SIG-M5 (cell line): ENCODE measurements around the gene TTC12.

ENCODE experiments used
- DNase-seq: peaks from one replicate; lab custom pipeline; 2025; lab: John Stamatoyannopoulos, UW

TTC12 gene

GRCh38 chr11:113404859-113405430 is 90.6 kb downstream of the TTC12 start:
- DNase-seq: no peak

DNA sequence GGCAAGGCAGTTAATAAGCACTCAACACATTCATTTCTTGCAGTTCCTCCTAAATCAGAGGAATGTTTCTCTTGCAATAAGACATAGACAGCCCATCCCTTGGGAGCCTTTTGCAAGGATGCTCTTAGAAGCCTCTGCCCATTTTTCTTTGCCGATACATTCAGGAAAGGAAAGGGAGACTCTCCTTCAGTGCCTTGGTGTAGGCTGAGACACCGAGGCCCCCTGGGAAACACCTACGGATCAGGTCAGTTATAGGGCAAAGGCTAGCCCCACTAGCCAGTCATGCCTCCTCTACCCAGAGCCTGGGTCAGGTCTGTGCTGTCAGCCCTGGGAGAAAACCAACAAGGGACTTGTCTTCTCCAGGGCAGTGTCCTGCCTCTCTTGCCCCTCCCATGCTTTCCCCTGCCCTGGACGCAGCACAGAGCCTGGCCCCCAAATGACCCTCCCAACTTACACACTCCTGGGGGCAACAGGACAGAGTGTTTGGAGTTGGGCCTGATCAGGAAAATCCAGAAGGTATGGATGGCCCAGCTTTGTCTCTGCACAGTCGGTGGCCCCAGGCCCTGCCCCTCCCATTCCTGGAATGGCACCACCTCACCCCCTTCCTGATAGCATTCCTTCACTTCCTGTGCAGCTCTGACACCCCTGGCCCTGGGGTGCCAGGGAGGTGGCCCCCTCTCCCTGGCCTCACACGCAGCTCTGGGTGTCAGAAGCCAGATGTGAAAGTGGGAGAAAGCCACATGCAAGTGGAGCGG is 91.5 kb downstream of the TTC12 start:
- no peak for DNase-seq

DNA sequence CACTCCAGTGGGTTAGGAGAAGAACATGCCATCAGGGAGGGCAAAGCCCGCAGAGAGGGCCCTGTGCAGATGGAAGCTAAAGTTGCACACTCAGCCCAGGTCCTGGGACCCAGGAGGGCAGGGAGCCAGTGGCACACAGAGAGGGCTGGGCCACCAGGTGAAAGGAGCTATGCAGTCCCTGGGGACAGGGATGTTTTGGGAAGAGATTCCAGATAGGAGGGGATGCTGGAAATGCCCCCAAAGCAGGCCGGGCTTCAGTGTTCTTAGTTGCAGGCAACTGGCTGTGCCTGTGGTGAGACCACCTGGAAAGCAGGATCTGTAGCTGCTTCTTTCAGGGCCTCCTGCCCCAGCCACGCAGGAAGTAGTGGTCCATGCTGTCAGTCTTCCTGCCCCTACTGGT is 92.8 kb downstream of the TTC12 start:
- DNase-seq: no peak

GRCh38 chr11:113408206-113408605 is 93.8 kb downstream of the TTC12 start:
- DNase-seq: no peak

GRCh38 chr11:113408887-113409286 is 94.5 kb downstream of the TTC12 start:
- DNase-seq: no peak

DNA sequence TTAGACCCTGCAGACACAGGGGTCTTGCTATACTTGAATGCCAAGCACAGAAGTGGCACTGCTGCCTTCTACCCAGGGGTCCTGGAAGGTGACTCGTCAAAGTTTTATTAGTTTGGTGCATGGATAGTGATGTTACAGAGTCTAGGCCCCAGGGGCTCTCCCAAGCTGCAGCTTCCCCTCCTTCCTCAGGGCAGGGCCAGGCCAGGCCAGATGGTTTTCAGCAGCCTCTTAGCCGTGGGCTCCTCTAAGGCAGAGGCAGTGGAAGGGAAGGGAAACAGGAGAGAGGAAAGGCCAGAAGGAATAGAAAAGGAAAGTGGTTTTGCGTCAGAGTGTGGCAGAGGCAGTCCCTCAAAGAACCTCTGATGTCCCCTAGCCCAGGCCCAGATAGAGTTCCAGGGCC is 95.1 kb downstream of the TTC12 start:
- DNase-seq: no peak

DNA sequence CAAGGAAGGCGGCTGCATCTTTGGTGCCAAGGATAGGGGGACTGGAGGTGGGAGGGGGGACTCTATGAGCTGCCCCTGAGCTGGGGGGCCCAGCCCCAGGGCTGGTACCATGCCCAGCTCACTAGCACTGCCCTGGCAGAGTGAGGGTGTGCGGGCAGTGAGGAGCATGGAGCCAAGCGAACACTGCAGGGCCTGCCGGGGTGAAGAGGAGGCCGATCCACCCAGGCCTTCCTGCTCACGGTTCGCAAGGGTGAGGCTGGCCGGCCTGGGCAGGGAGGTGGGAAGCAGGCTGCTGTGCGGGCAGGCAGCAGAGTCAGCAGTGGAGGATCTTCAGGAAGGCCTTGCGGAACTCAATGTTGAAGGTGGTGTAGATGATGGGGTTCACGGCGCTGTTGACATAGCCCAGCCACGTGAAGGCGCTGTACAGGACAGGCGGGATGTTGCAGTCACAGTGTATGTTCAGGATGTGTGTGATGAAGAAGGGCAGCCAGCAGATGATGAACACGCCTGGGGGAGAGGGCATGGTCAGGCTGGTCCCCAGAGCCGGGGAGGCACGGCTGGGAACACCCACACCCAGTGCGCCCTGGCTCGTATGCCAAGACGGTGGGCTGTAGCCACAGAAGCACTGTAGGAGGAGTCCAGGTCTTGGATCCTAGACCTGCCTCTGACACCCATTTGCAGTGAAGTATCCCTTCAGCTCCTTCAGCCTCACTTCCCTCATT is 96.2 kb downstream of the TTC12 start:
- DNase-seq: no peak

DNA sequence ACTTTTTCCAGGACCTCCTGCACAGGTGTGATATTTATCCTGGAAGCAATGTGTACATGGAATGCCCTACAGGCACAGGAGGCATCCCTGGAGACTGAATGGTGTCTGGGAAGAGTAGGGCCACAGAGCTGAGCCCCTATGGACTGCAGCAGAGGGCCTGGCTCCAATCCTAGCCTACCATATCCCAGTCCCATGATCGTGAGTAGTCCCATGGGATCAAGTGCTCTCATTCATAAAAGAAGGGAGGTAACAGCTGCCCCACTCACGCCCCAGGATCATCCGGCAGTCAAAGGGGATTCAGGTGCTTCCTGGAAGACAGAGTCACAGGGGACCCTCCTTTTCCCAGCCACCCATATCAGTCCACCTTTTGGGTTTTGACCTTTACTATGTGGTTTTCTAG is 97.2 kb downstream of the TTC12 start:
- DNase-seq: no peak

- no peak for DNase-seq
Observed at GRCh38 chr11:113412675-113413074, 98.3 kb downstream of the TTC12 start.

DNA sequence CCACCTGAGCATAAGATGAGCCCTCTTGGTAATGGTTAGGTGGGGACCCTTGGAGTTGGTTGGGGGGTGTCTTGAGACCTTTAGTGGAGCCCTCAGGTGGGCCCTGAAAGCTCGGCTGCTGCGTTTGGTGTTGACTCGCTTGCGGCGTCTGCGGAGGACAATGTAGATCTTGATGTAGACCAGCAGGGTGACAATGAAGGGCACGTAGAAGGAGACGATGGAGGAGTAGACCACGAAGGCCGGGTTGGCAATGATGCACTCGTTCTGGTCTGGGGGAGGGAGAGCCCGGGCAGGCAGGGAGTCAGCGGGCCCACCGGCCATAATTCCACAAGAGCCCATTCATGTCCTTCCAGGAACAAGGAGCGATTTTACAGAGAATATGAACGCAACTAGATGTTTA is 101.0 kb downstream of the TTC12 start:
- DNase-seq: no peak
